Sciatic nerve (tissue), 2 donors: ENCODE measurements around the gene PRR30. TPM values are rescaled to one million over a fixed set of nuclear protein-coding genes. Genes with fewer than 3 reads are reported as not detected.
"Not testable (repeated sequence)": the region's sequence is repeated elsewhere in the genome, so short reads cannot be mapped to it uniquely, and the experiment has no call there.

Experiments
- ATAC-seq: fragments of 200-7000 bp; cut with Tn5 transposase; one replicate; pipeline ENCODE4 v1.9.1; 2020; ENCODE audit warnings: mild to moderate bottlenecking, moderate library complexity
- DNase-seq: peaks from one replicate; pipeline ENCODE4 v3.0.0-alpha.2; 2020; ENCODE audit warnings: low spot score
- intact Hi-C: fragments of 100-400 bp; cut with DNase I; formaldehyde crosslinking; loops from one replicate; pipeline ENCODE4 v1.14.2; 2022
- total RNA-seq: library from RNA; stranded (reverse); fragmentation: NEBNext Ultra II Directional; extraction: Animal tissue kit (Norgen Biotek cat#: 25700); gene quantifications from one replicate; pipeline ENCODE4 v1.2.1, GENCODE V29; 2021
- donor health status: DM: no; HTN: no; CAD: no.
- donor health status: DM: no; HTN: no; CAD: no.

Gene PRR30
- total RNA-seq, 1 donor from 2014 or later = not detected

GRCh38 chr2:27133905-27134780, 5.1 kb downstream of the PRR30 start, which contains the start of gene PREB:
PREB (minus strand) TSS chr2:27134636; CDS start chr2:27134421, 215 bp downstream.
- intact Hi-C loops = no loop called here
- ATAC-seq = peak; percentile 96
- DNase-seq = peak; percentile 99

- intact Hi-C loops = no loop called here
- no peak for DNase-seq
- ATAC-seq = no peak
These were observed 5.9 kb downstream of the PRR30 start for GRCh38 chr2:27133195-27133875.

- ATAC-seq (no peak), DNase-seq (no peak)
- intact Hi-C loops = no loop called here
These were observed 7.8 kb downstream of the PRR30 start for GRCh38 chr2:27131429-27131828.

GRCh38 chr2:27130396-27130795, 8.8 kb downstream of the PRR30 start:
- ATAC-seq (no peak), DNase-seq (no peak)
- intact Hi-C loops = no loop called here

GRCh38 chr2:27128668-27129571, 10.3 kb downstream of the PRR30 start:
- intact Hi-C loops = no loop called here

GRCh38 chr2:27127883-27128667, 11.1 kb downstream of the PRR30 start:
- intact Hi-C loops = no loop called here
- ATAC-seq (no peak), DNase-seq (no peak)

More at GRCh38 chr2:27128668-27129571, 10.3 kb downstream of the PRR30 start:
- no peak for DNase-seq
- ATAC-seq = no peak

- intact Hi-C loops = no loop called here
- DNase-seq (no peak), ATAC-seq (no peak)
These were observed 12.9 kb downstream of the PRR30 start for GRCh38 chr2:27126252-27126710.

GRCh38 chr2:27125104-27125503, 14.1 kb downstream of the PRR30 start:
- ATAC-seq = no peak
- DNase-seq = no peak
- intact Hi-C loops = no loop called here

- intact Hi-C loops = no loop called here
- peak; percentile 85 for ATAC-seq
- peak; percentile 81 for DNase-seq
These were observed 15.7 kb downstream of the PRR30 start, which contains the start of gene ABHD1 for GRCh38 chr2:27123302-27124150. ABHD1 (plus strand) TSS chr2:27123815; CDS start chr2:27123949, 134 bp downstream.

DNA sequence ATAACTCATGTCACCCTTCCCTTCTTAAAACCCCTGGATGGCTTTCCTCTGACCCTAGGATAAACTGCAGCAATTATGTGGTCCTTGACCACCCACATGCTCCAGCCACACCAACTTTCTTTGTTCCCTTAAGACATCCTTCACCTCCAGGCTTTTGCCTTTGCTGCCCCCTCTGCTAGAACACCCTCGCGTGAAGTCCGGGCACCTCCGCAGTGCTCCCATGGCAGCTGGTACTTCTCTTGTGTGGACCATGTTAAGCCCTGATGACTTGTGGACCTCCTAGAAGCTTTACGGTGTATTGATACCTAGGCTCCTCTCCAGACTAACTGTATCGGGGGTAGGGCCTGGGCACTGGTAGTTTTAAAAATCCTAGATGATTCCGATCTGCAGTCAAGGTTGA, 16.4 kb downstream of the PRR30 start:
- DNase-seq = no peak
- ATAC-seq = no peak
- intact Hi-C loops = no loop called here

GRCh38 chr2:27121906-27122305, 17.3 kb downstream of the PRR30 start:
- DNase-seq (no peak), ATAC-seq (no peak)
- intact Hi-C loops = no loop called here

GRCh38 chr2:27119330-27119670, 19.9 kb downstream of the PRR30 start:
- DNase-seq, ATAC-seq, intact Hi-C loops: not testable (repeated sequence)

DNA sequence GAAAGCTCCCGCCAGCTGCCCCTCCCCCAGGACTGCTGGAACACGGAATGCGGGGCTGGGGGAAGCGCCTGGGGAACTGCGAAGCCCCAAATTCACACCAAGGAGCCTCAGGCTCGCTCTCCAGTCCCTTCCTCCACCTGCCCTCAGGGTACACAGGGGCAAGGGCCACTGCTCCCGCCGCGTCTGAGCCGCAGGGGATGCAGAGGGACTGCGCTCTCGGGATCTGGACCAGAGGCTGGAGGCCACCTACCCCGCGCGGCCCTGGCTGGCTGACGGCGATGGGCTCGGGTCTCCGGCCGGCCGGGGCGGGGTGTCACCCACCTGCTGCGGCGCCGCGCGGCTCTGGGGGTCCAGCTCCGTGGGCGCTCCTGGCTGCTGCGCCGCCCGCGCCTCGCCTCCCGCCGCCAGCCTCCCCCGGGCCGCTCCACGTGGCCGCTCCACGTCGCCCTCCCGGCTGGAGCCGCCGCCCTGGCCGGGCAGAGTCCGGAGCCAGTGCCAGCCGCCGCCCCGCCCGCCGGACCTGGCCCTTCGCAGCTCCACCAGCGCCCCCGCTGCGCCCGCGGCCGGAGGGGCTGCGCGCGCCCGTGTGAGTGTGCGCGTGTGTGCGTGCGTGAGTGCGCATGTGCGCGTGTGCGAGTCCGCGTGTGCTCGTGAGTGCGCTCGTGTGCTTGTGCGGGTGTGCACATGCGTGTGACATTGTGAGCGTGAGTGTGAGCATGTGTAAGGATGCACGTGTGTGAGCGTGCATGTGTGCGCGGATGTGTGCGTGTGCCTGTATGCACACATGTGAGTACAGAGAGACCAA, 20.5 kb downstream of the PRR30 start, which contains the start of gene CGREF1:
Gene CGREF1 (minus strand): TSS at position 604 of the 805 bp plus-strand sequence. CDS start 14,762 bp downstream, outside the sequence.
- intact Hi-C loops = no loop called here
- no peak for DNase-seq
- ATAC-seq = peak; percentile 35

DNA sequence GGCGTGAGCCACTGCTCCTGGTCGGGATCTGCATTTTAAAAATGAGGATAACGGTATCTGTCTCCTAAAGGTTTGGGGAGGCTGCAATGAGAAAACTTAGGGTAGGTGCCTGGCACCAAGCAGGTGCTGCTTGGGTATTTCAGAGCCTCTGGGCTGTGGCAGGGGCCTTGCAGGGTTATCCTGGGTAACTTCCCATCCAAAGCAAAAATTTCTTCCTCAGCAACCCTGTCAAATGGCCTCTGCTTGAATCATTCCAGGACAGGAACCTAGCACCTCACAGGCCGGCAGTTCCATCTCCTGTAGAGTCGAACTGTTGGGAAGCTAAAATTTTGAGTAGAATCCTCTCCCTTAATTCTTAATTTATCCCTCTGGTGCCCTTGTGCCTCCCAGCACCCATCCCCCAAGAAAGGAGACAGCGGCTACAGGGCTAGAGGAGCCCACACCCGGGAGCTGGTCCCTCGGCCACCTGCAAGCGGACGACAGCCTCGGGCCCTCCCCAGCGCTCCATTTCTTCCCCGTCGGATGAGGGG, 21.1 kb downstream of the PRR30 start:
- ATAC-seq (peak; percentile 14), DNase-seq (no peak)
- intact Hi-C loops = no loop called here

DNA sequence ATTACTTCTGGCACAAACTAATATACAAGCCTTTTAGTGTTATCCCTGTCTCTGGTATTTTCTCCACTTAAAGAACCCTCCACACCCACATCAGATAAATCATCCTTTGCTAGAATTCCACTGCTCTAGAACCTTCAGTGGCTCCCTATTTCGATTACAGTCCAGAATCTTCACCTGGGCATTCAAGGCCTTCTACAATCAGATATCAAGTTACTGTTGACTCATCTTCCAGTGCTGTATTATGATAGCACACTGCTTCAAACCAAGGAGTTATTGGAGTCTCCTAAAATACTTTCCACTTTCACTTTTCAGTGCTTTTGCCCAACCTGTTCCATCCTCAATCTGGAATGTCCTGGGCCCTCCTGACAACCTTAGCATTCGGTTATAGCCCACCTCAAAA, 23.7 kb downstream of the PRR30 start:
- DNase-seq (no peak), ATAC-seq (no peak)
- intact Hi-C loops = no loop called here

DNA sequence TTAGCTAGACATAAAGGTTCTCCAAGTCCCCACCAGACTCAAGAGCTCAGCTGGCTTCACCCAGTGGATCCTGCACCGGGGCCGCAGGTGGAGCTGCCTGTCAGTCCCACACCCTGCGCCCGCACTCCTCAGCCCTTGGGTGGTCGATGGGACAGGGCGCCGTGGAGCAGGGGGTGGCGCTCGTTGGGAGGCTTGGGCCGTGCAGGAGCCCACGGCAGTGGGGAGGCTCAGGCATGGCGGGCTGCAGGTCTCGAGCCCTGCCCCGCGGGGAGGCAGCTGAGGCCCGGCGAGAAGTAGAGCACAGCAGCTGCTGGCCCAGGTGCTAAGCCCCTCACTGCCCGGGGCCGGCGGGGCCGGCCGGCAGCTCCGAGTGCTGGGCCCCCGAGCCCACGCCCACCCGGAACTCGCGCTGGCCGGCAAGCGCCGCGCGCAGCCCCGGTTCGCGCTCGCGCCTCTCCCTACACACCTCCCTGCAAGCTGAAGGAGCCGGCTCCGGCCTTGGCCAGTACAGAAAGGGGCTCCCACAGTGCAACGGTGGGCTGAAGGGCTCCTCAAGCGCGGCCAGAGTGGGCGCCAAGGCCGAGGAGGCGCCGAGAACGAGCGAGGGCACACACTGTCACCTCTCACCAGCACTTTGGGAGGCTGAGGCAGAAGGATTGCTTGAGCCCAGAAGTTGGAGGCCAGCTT, 27.7 kb downstream of the PRR30 start:
- intact Hi-C loops, DNase-seq, ATAC-seq: not testable (repeated sequence)
